ENCODE data around the gene GCKR.

- TF ChIP-seq CTCF (IDR thresholded peaks at IDR 0.05; ENCODE audit: poor library complexity) (no peak), EZH2phosphoT487 (IDR thresholded peaks at IDR 0.05; ENCODE audit: low read depth, severe bottlenecking, unreplicated experiment) (no peak)
These were observed 52.7 kb downstream of the GCKR start for GRCh38 chr2:27549303-27549702.
